ENCODE results near the gene ZDHHC22.
A peak's percentile ranks its signal among the peaks of the same experiment; 100 is the strongest.

Gene ZDHHC22

DNA sequence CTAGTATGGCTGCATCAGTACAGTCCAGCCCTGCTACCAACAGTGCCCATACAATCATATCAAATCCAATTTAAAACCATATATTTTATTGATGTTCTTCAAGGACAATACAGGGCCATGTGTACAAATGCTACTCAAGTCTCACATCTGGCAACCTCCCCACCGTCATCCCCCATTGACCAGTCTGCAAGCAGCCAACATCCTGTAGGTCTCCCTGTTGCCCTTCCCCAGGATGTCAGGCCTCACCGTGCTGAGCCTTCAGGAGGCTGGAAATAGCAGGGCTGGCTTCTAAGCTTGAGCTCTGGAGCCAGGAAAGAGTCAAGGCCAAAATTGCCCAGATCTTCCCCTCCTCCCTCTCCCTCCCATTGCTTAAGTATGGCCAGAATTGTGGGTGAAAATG, 10.4 kb downstream of the ZDHHC22 start:
- Histone ChIP-seq H3K9ac (ENCODE audit: low read length) (no peak overlapping the region), H2AK5ac (ENCODE audit: low read length, severe bottlenecking) (no peak overlapping the region), H3K14ac (ENCODE audit: low read length in 2 of 2) (no peak overlapping the region), H3K27ac (ENCODE audit: low read length, poor library complexity, severe bottlenecking) (no peak overlapping the region), H2BK12ac (ENCODE audit: low read length in 2 of 2) (no peak overlapping the region), H3K4me3 (ENCODE audit: insufficient read depth in 1 of 2, low read depth in 1 of 2, low read length in 2 of 2) (no peak overlapping the region), H2AFZ (ENCODE audit: low read depth, low read length) (no peak overlapping the region), H3K27me3 (ENCODE audit: control insufficient read depth in 1 of 2, insufficient read depth in 1 of 2, low read length in 2 of 2) (peaks cover 88 to 89% of the 10 kb centered on the region in 2 experiments), H3K4ac (ENCODE audit: low read depth in 1 of 2, low read length in 2 of 2) (no peak overlapping the region), H3K23ac (ENCODE audit: low read length in 2 of 2) (no peak overlapping the region), H3K79me1 (replicated peaks; ENCODE audit: low read length, poor library complexity, severe bottlenecking) (no peaks in the 10 kb centered on the region), H3K4me1 (ENCODE audit: control insufficient read depth, insufficient read depth, low read depth, low read length) (peaks cover 1% of the 10 kb centered on the region), H2BK5ac (ENCODE audit: low read depth, low read length, poor library complexity, severe bottlenecking) (no peak overlapping the region), H2BK15ac (ENCODE audit: low read depth, poor library complexity, severe bottlenecking) (no peak overlapping the region), H3K18ac (ENCODE audit: low read depth in 1 of 2, low read length in 2 of 2) (no peak overlapping the region), H4K91ac (ENCODE audit: low read length) (no peak overlapping the region), H4K8ac (ENCODE audit: low read length) (no peak overlapping the region), H2BK120ac (ENCODE audit: low read depth, low read length) (no peak overlapping the region), H3K9me3 (ENCODE audit: control insufficient read depth, low read length) (no peaks in the 10 kb centered on the region), H3K4me2 (ENCODE audit: low read length, poor library complexity, severe bottlenecking) (no peak overlapping the region), H3K36me3 (ENCODE audit: control insufficient read depth in 1 of 2, insufficient read depth in 2 of 2, low read depth in 1 of 2, low read length in 2 of 2) (no peaks in the 10 kb centered on the region)
- DNase-seq: no peak
- WGBS: 81% methylated on average over 2 of the region's 2 CpGs

DNA sequence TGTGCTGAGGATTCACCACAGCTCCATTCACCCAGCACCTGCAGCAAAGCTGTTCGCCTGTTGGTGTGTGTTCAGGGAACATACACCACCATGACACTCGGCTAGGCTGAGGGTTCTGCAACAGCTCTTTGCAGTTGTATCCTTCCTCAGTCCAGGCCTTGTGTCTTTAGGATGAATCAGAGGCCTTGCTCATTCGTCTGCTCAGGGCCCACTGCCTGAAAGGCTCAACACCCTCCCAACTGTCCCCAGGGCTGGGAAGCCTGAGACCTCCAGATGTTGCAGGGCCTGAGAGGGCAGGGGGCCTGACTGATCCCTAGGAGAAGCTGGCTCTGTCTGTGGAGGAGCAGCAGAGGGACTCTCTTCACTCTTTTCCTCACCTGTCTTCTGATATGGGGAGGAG, 11.2 kb downstream of the ZDHHC22 start:
- Histone ChIP-seq H3K36me3 (ENCODE audit: control insufficient read depth in 1 of 2, insufficient read depth in 2 of 2, low read depth in 1 of 2, low read length in 2 of 2) (no peaks in the 10 kb centered on the region), H3K4me1 (ENCODE audit: control insufficient read depth, insufficient read depth, low read depth, low read length) (peaks cover 3% of the 10 kb centered on the region), H2BK5ac (ENCODE audit: low read depth, low read length, poor library complexity, severe bottlenecking) (no peak overlapping the region), H3K18ac (ENCODE audit: low read depth in 1 of 2, low read length in 2 of 2) (no peak overlapping the region), H3K23ac (ENCODE audit: low read length in 2 of 2) (peak overlapping the region in 1 of 2 experiments; percentile 43), H3K4ac (ENCODE audit: low read depth in 1 of 2, low read length in 2 of 2) (no peak overlapping the region), H4K91ac (ENCODE audit: low read length) (no peak overlapping the region), H3K14ac (ENCODE audit: low read length in 2 of 2) (no peak overlapping the region), H4K8ac (ENCODE audit: low read length) (no peak overlapping the region), H3K27ac (ENCODE audit: low read length, poor library complexity, severe bottlenecking) (no peak overlapping the region), H2AFZ (ENCODE audit: low read depth, low read length) (no peak overlapping the region), H3K9ac (ENCODE audit: low read length) (no peak overlapping the region), H2AK5ac (ENCODE audit: low read length, severe bottlenecking) (no peak overlapping the region), H2BK12ac (ENCODE audit: low read length in 2 of 2) (no peak overlapping the region), H3K27me3 (ENCODE audit: control insufficient read depth in 1 of 2, insufficient read depth in 1 of 2, low read length in 2 of 2) (peaks cover 88 to 90% of the 10 kb centered on the region in 2 experiments), H2BK120ac (ENCODE audit: low read depth, low read length) (no peak overlapping the region), H2BK15ac (ENCODE audit: low read depth, poor library complexity, severe bottlenecking) (no peak overlapping the region), H3K4me2 (ENCODE audit: low read length, poor library complexity, severe bottlenecking) (no peak overlapping the region), H3K79me1 (replicated peaks; ENCODE audit: low read length, poor library complexity, severe bottlenecking) (no peaks in the 10 kb centered on the region), H3K4me3 (ENCODE audit: insufficient read depth in 1 of 2, low read depth in 1 of 2, low read length in 2 of 2) (no peak overlapping the region), H3K9me3 (ENCODE audit: control insufficient read depth, low read length) (no peaks in the 10 kb centered on the region)
- DNase-seq: no peak
- WGBS: 37% methylated on average over 3 of the region's 3 CpGs

DNA sequence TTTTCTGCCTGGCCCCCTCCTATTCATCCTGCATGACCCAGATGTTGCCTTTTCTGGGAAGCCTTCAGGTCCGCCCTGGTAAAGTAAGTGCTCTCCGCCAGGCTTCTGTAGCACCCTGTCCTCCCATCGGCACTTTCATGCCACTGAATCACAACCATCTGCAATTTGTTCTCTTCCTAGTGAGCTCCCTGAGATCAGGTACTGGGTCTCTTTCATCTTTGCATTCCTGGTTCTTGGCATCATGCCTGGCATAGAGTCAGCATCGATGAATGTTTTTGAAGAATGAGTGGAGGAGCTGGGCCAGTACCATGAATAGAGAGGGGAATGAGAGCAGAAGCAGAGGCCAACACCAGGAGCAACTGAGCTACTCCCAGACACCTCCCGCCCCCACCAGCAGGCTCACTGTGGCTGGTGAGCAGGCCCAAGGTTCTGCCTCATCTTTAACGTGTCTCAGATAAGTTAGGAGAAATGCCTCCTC, 13.1 kb downstream of the ZDHHC22 start:
- Histone ChIP-seq H3K4ac (ENCODE audit: low read depth in 1 of 2, low read length in 2 of 2) (no peak overlapping the region), H3K27ac (ENCODE audit: low read length, poor library complexity, severe bottlenecking) (no peak overlapping the region), H3K23ac (ENCODE audit: low read length in 2 of 2) (no peak overlapping the region), H3K9ac (ENCODE audit: low read length) (no peak overlapping the region), H2AFZ (ENCODE audit: low read depth, low read length) (no peak overlapping the region), H2BK12ac (ENCODE audit: low read length in 2 of 2) (no peak overlapping the region), H3K4me1 (ENCODE audit: control insufficient read depth, insufficient read depth, low read depth, low read length) (peaks cover 10% of the 10 kb centered on the region), H2BK5ac (ENCODE audit: low read depth, low read length, poor library complexity, severe bottlenecking) (no peak overlapping the region), H3K79me1 (replicated peaks; ENCODE audit: low read length, poor library complexity, severe bottlenecking) (no peaks in the 10 kb centered on the region), H3K4me2 (ENCODE audit: low read length, poor library complexity, severe bottlenecking) (no peak overlapping the region), H3K14ac (ENCODE audit: low read length in 2 of 2) (no peak overlapping the region), H3K9me3 (ENCODE audit: control insufficient read depth, low read length) (no peaks in the 10 kb centered on the region), H3K27me3 (ENCODE audit: control insufficient read depth in 1 of 2, insufficient read depth in 1 of 2, low read length in 2 of 2) (peaks cover 86 to 94% of the 10 kb centered on the region in 2 experiments), H2BK15ac (ENCODE audit: low read depth, poor library complexity, severe bottlenecking) (no peak overlapping the region), H4K91ac (ENCODE audit: low read length) (no peak overlapping the region), H4K8ac (ENCODE audit: low read length) (no peak overlapping the region), H3K36me3 (ENCODE audit: control insufficient read depth in 1 of 2, insufficient read depth in 2 of 2, low read depth in 1 of 2, low read length in 2 of 2) (no peaks in the 10 kb centered on the region), H3K4me3 (ENCODE audit: insufficient read depth in 1 of 2, low read depth in 1 of 2, low read length in 2 of 2) (no peak overlapping the region), H2BK120ac (ENCODE audit: low read depth, low read length) (no peak overlapping the region), H3K18ac (ENCODE audit: low read depth in 1 of 2, low read length in 2 of 2) (no peak overlapping the region), H2AK5ac (ENCODE audit: low read length, severe bottlenecking) (no peak overlapping the region)
- 92% methylated on average over 6 of the region's 6 CpGs for WGBS
- no peak for DNase-seq

DNA sequence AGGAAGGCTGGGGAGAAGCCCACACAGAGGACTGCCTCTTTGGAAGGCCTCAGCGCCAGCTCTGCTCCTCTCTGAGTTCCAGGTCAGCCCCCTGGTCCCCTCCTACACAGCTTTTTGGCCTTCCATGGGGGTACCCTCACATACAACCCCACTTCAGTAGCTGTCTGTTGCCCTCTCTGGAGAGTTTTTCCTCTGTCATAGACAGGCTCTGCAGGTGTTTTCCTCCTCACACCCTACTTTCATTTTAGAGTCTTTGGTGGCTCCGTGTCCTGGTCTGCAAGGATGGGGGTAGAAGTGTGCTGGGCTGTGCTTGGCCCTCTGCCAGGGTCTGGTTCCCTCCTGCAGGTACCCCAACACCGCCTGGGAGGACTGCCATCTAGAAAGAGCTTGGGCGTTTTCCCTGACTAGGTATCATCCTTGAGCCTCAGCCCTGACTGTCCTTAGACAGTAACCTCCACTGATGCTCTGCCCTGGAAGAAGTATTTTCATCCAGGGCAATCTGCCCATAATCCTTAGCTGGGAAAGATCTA, 15.1 kb downstream of the ZDHHC22 start:
- no peak overlapping the region for H3K4ac ChIP-seq (ENCODE audit: low read depth in 1 of 2, low read length in 2 of 2)
- peaks cover 67 to 82% of the 10 kb centered on the region in 2 experiments for H3K27me3 ChIP-seq (ENCODE audit: control insufficient read depth in 1 of 2, insufficient read depth in 1 of 2, low read length in 2 of 2)
- DNase-seq: no peak
- H4K8ac ChIP-seq (ENCODE audit: low read length): no peak overlapping the region
- H2BK5ac ChIP-seq (ENCODE audit: low read depth, low read length, poor library complexity, severe bottlenecking): no peak overlapping the region
- H3K18ac ChIP-seq (ENCODE audit: low read depth in 1 of 2, low read length in 2 of 2): no peak overlapping the region
- no peak overlapping the region for H3K4me3 ChIP-seq (ENCODE audit: insufficient read depth in 1 of 2, low read depth in 1 of 2, low read length in 2 of 2)
- H3K23ac ChIP-seq (ENCODE audit: low read length in 2 of 2): no peak overlapping the region
- H3K4me2 ChIP-seq (ENCODE audit: low read length, poor library complexity, severe bottlenecking): no peak overlapping the region
- no peak overlapping the region for H4K91ac ChIP-seq (ENCODE audit: low read length)
- H3K9ac ChIP-seq (ENCODE audit: low read length): no peak overlapping the region
- H3K27ac ChIP-seq (ENCODE audit: low read length, poor library complexity, severe bottlenecking): no peak overlapping the region
- H2BK12ac ChIP-seq (ENCODE audit: low read length in 2 of 2): no peak overlapping the region
- no peaks in the 10 kb centered on the region for H3K9me3 ChIP-seq (ENCODE audit: control insufficient read depth, low read length)
- H3K36me3 ChIP-seq (ENCODE audit: control insufficient read depth in 1 of 2, insufficient read depth in 2 of 2, low read depth in 1 of 2, low read length in 2 of 2): no peaks in the 10 kb centered on the region
- H2AFZ ChIP-seq (ENCODE audit: low read depth, low read length): no peak overlapping the region
- no peak overlapping the region for H2BK15ac ChIP-seq (ENCODE audit: low read depth, poor library complexity, severe bottlenecking)
- H2AK5ac ChIP-seq (ENCODE audit: low read length, severe bottlenecking): no peak overlapping the region
- no peak overlapping the region for H2BK120ac ChIP-seq (ENCODE audit: low read depth, low read length)
- no peak overlapping the region for H3K14ac ChIP-seq (ENCODE audit: low read length in 2 of 2)
- no peaks in the 10 kb centered on the region for H3K79me1 ChIP-seq (replicated peaks; ENCODE audit: low read length, poor library complexity, severe bottlenecking)
- WGBS: 86% methylated on average over 4 of the region's 4 CpGs
- H3K4me1 ChIP-seq (ENCODE audit: control insufficient read depth, insufficient read depth, low read depth, low read length): peaks cover 10% of the 10 kb centered on the region

All from mesenchymal stem cell (in vitro differentiated cells and primary cell).